Measurements from ENCODE around the gene CSNK1G3.

- TF ChIP-seq CTCF (IDR thresholded peaks at IDR 0.05), result no peak
- TF ChIP-seq POLR2A (IDR thresholded peaks at IDR 0.05), result no peak
Measured at GRCh38 chr5:123645024-123645603, 133.1 kb downstream of the CSNK1G3 start.
